DMS114 treated with DMSO at 0.1 percent for 48 hours (cell line): ENCODE results near the gene HHAT.
"Not testable (repeated sequence)": the region's sequence is repeated elsewhere in the genome, so short reads cannot be mapped to it uniquely, and the experiment has no call there.

ENCODE experiments used
- DNase-seq: peaks from one replicate; lab custom pipeline; 2025; ENCODE audit not compliant: unreplicated experiment; lab: John Stamatoyannopoulos, UW

HHAT gene

GRCh38 chr1:210385228-210385627 lies 56.5 kb downstream of the HHAT start:
- no peak for DNase-seq

GRCh38 chr1:210394281-210394821 lies 65.6 kb downstream of the HHAT start:
- no peak for DNase-seq

GRCh38 chr1:210396541-210396940 lies 67.8 kb downstream of the HHAT start:
- no peak for DNase-seq

DNA sequence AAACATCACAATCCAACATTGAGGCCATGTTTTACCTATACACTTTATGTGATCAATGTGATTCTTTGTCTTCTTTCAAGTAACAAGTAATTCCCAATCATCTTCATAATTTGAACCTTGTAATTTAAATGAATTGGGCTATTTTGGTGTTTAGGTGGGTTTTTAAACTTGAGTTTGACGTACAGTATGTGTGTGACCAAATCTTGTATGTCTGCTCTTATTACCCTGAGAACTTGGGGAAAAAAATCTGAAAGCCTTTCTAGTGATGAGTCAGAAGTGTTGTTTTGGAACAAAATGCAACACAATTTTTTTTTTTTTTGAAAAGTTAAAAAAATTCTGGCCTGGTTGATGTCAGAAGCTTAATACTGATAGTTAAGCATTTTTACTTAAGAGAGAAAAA lies 68.5 kb downstream of the HHAT start:
- no peak for DNase-seq

DNA sequence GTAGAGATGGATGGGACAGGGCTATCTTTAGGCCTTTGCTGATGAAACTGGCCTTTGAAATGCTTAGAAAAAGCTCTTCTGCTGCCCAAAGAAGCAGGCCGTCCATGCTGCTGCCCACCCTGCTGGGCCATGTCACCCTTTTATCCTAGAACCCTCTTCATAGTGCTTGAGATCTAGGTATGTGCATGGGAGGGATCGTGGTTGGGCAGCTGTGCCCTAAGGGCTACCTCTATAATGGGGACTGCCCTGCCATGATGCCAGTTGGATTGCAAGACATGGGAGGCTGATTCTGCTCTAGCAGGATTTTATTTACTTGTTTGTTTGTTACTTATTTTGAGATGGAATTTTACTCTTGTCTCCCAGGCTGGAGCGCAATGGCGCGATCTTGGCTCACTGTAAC lies 69.0 kb downstream of the HHAT start:
- DNase-seq, result no peak

DNA sequence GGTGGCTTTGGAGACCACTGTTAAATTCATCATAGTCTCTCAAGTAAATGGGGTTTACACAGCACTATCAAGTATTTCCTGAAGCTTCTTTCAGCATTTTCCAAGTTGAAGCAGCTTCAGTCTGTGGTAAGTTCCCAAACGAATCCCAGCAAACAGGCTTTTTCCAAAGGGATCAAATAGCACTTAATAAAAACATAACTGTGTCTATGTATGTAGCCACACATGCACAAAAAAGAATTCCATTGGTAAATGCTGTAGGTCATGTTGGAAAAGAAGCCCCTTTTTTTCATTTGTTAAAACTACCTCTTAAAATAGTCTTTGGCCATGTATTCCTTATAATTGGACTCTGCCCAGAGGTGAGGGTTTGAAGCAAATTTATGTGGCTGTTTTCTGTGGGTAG lies 69.8 kb downstream of the HHAT start:
- no peak for DNase-seq

GRCh38 chr1:210400043-210400840 lies 71.5 kb downstream of the HHAT start:
- peak; percentile 60 for DNase-seq

DNA sequence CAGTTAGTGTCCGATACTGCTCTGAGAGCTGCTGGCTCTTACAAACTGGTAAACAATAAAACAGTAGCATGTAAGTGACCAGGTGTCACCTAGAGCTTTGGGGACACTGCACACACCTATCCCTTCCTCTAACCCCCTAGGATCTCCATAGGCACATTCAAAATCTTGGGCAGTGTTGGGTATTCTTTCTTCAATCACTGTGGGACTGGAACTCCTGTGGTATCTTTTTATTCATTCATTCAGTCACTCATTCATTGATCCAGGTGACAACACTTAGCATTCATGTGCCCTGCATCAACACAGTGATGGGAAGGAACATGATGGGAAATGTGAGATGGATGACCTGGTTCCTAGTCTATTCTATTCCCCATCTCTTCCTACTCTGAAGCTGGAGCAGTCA lies 73.9 kb downstream of the HHAT start:
- no peak for DNase-seq

- DNase-seq, result no peak
These were observed 76.6 kb downstream of the HHAT start for GRCh38 chr1:210405316-210405715.

DNA sequence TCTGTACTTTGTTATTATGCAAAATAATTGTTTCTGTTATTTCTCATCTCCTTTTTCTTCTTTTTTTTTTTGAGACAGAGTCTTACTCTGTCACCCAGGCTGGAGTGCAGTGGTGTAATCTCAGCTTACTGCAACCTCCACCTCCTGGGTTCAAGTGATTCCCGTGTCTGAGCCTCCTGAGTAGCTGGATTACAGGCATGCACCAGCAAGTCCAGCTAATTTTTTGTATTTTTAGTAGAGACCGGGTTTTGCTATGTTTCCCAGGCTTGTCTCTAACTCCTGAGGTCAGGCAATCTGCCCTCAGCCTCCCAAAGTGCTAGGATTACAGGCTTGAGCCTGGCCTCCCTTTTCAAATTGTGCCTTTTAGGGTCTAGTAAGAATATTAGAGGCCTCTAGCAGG lies 77.6 kb downstream of the HHAT start:
- DNase-seq, result not testable (repeated sequence)

DNA sequence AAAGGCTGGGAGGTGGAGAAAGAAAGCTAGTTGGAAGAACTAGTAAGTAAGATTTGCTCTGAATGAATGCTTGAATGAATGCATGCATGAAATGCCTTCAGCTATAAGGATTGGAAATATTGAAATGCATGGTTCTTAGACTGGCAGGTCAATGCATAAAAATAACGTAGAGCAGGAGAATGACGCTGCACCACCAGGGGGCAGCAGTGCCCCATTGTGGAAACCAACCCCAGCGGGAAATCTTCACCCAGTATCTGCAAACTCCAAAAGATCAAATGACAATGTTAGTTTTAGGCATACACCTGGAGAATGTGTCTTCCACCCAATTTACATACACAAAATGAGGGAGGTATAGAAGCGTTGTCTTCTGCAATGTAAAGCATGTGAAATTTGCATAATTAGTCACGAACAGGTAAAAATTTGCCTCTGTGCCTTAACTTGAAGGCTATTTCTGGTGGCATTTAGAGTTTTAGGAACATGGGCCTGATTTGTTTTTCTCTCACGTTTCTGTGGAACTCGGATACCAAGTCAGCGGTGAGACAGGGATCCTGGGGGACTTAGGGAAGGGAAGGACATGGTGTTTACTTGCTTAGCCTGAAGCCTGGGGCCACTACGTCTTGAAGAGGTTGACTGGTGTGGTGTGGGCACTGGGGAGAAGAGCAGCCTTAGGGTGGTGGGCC lies 78.6 kb downstream of the HHAT start:
- DNase-seq, result peak; percentile 8

GRCh38 chr1:210407887-210408252 lies 79.2 kb downstream of the HHAT start:
- DNase-seq, result no peak

GRCh38 chr1:210412240-210412639 lies 83.5 kb downstream of the HHAT start:
- DNase-seq, result no peak

- no peak for DNase-seq
These were observed 85.2 kb downstream of the HHAT start for GRCh38 chr1:210413951-210414350.

- DNase-seq, result no peak
These were observed 87.2 kb downstream of the HHAT start for GRCh38 chr1:210415846-210416448.

GRCh38 chr1:210416681-210417080 lies 88.0 kb downstream of the HHAT start:
- DNase-seq, result no peak

GRCh38 chr1:210417881-210418280 lies 89.2 kb downstream of the HHAT start:
- DNase-seq, result no peak

DNA sequence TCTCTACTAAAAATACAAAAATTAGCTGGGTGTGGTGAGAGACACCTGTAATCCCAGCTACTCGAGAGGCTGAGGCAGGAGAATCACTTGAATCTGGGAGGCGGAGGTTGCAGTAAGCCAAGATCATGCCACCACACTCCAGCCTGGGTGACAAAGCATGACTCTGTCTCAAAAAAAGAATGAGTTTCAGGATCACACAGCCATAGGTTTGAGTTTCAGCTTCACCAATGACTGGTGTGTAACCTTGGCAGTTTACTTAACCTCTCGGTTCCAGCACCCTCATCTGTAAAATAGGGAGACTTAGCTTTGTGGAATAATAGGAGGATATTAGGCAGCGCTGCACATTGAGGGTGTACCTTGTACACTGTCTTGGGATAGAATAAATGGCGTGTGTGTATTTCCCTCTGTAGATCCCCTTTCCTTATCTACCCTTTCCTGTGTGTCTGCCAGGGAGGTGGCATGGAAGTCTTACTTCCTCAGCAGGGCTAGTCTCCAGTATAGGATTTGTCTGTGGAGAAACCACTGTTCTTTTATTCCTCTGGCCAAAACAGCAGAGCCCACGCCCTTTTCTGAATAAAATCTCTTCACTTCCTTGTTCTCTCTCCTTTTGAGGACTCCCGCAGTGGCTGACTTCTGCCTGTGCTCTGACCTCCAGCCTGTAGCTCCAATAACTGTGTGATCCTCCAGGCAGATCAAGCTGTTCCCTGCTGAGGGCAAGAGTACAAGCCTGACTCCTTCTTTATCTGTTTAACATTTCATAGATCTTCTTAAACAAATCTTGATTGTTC lies 90.4 kb downstream of the HHAT start:
- no peak for DNase-seq

DNA sequence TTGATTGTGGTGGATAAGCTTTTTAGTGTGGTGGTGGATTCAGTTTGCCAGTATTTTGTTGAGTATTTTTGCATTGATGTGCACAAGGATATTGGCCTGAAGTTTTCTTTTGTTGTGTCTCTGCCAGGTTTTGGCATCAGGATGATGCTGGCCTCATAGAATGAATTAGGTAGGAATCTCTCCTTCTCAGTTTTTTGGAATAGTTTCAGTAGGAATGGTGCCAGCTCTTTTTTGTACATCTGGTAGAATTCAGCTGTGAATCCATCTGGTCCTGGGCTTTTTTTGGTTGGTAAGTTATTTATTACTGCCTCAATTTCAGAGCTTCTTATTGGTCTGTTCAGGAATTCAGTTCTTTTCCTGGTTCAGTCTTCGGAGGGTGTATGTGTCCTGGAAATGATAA lies 98.0 kb downstream of the HHAT start:
- DNase-seq, result not testable (repeated sequence)

DNA sequence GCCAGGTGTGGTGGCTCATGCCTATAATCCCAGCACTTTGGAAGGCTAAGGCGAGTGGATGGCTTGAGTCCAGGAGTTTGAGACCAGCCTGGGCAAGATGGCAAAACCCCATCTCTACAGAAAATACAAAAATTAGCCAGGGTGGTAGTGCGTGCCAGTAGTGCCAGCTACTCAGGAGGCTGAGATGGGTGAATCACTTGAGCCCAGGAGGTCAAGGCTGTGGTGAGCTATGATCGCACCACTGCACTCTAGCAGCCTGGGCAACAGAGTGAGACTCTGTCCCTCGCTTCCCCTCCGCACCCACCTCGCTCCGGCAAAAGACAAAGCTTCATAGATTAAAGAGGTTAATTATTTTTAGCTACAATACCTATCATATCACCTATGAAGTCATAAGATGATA lies 100.0 kb downstream of the HHAT start:
- no peak for DNase-seq

DNA sequence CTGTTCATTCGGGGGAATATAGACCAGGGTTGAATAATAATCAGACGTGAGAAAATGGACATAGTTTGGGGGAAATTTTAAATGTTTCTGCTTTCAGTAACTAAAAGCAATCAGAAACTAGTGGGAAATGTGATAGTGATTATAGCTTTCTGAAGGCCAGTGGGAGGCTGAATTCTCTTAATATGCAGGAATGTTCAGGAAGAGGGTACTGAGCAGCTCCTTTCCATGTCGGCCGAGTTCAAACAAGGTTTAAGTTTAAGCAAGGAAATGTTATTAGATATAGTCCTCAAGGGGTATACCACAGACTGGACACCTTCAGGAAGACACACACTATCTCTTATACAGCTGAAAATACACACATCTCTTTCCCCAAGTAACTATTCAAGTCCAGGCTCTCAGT lies 105.5 kb downstream of the HHAT start:
- no peak for DNase-seq
